ENCODE data around the gene WDR6.

WDR6 gene

DNA sequence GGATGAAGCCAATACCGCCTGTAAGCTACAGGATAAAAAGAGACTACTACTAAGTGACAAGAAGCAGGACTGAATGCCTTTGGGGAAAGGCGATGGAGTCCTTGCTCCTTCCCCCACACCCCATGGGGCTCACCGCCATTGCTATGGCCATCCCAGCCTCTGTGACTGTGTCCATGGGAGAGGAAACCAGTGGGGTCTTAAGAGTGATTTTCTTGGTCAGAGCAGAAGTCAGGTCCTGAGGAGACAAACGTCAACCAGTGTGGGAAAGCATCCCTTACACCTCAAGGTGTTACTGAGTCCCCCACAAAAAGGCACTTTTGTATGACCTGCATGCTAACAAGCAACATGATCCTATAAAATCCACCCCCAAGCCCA is 21.1 kb downstream of the WDR6 start:
- no peak for DNase-seq (ENCODE audit: low read depth)

DNA sequence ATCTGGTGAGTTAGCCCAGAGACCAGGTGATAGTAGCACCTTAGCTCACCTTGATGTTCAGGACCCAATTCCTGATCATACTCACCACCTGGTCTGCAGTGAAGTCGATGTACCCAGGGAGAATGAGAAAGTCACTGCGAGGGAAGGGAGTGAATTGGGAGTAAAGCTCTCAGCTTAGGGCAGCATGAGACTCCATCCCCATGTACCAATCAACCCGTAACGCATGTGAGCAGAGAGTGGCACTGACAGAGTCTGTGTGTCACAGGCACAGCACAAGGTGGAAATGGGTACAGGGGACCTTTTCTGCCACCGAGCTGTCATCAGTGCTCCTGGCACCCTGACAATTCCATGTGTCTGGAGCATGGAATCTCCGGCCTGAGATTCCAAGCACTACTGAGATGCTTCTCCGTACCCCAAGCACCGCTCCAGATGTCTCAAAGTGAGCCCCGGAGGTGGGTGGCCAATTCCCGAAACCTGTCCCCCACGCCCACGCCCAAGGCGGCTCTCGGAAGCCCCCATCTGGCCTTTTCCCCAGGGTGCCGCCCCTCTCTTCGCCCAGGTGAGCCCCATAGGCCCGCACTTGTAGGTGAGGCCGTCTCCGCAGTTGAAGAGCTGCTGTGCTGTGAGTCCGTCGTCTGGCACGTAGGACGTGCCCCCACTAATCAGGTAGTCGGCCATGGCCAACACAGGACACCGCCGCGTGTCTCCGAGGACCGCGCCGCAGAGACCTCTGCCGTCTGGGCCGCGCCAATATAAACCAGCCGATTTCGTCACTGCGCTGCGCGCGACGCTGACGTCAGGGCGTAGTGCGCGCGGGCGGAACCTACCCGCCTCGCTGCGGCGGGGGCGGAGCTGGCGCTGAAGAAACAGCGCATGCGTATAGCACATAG is 21.7 kb downstream of the WDR6 start, which contains the start of gene IMPDH2:
Gene IMPDH2 (minus strand): TSS at position 726 of the 890 bp plus-strand sequence. CDS start 48 bp downstream, at position 678.
- DNase-seq (ENCODE audit: low read depth) = no peak

GRCh38 chr3:49029563-49029884 is 22.3 kb downstream of the WDR6 start:
- no peak for DNase-seq (ENCODE audit: low read depth)

DNA sequence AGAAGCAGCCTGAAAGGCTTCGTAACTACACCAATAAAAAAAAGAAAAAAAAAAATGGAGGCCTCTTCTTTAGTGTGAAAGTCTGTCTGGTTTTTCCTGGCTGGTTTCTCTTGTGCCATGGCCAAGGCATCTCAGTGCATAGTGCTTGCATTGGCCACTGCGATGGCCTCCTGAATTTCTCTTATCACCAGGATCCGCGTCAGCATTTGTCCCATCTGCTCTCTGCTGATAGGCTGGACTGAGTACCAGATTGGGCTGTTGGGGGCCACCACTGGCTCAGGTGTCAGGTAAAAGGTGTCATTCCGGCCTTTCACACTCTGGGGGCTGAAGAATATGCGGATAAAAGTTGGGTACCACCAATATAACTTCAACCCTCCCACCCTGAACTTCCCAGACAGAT is 23.1 kb downstream of the WDR6 start:
- DNase-seq (ENCODE audit: low read depth) = no peak

- no peak for DNase-seq (ENCODE audit: low read depth)
Observed at GRCh38 chr3:49032646-49033304, 25.6 kb downstream of the WDR6 start.

GRCh38 chr3:49034650-49035049 is 27.5 kb downstream of the WDR6 start:
- no peak for DNase-seq (ENCODE audit: low read depth)

DNA sequence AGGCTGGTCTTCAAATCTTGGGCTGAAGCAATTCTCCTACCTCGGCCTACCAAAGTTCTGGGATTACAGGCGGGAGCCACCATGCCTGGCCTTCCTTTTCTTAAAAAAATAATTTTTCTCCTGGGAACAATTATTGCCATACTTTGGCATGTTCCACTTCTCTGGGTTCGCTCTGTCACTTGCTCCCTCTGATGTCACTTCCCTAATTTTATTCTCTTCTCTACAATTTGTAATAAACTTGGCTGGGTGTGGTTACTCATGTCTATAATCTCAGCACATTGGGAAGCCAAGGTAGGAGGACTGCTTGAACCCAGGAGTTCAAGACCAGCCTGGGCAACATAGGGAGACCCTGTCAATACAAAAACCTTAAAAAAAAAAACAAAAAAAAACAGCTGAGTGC is 28.1 kb downstream of the WDR6 start:
- DNase-seq (ENCODE audit: low read depth) = no peak

GRCh38 chr3:49053543-49053942 is 46.4 kb downstream of the WDR6 start:
- no peak for DNase-seq (ENCODE audit: low read depth)

DNA sequence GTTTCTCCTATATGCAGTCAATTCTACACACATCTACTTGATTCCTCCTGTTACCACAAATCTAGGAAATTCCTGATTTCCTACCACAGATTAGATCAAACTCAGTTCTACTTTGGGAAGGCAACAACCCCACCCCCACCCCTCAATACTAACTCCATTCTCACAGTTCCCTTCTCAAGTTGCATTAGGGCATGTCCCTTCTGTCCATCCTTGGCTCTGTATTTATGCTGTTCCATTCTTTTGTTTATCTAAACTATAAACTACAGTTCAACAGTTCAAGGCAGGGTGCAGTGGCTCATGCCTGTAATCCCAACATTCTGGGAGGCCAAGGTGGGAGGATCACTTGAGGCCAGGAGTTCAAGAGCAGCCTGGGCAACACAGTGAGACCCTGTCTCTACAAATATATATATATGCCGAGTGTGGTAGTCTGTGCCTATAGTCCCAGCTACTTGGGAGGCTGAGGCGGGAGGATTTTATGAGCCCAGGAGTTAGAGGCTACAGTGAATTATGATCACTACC is 47.2 kb downstream of the WDR6 start:
- no peak for DNase-seq (ENCODE audit: low read depth)

GRCh38 chr3:49057268-49057667 is 50.1 kb downstream of the WDR6 start:
- DNase-seq (ENCODE audit: low read depth) = no peak

GRCh38 chr3:49058011-49058410 is 50.8 kb downstream of the WDR6 start:
- DNase-seq (ENCODE audit: low read depth) = no peak

All from GM04503 (cell line).